Upper lobe of left lung (tissue), 4 donors: ENCODE measurements around the gene B4GALNT1.

ENCODE experiments used
- CTCF ChIP-seq, 6 experiments: fragments of 450-650 bp in 4 of 6; fragments of 200-600 bp in 2 of 6; sonication (generic) in 2 of 6; IDR thresholded peaks; one replicate each; pipeline ENCODE4 v1.5.1; 2016 to 2019; ENCODE audit warnings: antibody characterized with exemption in 6 of 6
- EP300 ChIP-seq, 4 donors: sonication (generic); formaldehyde crosslinking; IDR thresholded peaks; one replicate each; pipeline ENCODE4 v1.5.1; 2017; ENCODE audit warnings: antibody characterized with exemption in 4 of 4, control low read depth in 2 of 4

- TF ChIP-seq CTCF (IDR thresholded peaks at IDR 0.05): no peak
- TF ChIP-seq EP300 (IDR thresholded peaks at IDR 0.05): no peak
These were observed 28.4 kb upstream of the B4GALNT1 start for GRCh38 chr12:57661376-57661775.
